PFSK-1 (cell line): ENCODE results near the gene KCNIP4.

Source experiments
- FOXP2 ChIP-seq: optimal IDR thresholded peaks from 2 replicates; pipeline ENCODE3; 2011; ENCODE audit warnings: borderline replicate concordance, control low read depth, inconsistent platforms; ENCODE audit not compliant: insufficient read depth; ENCODE audit errors: extremely low read length, extremely low read depth
- POLR2AphosphoS5 ChIP-seq: IDR thresholded peaks from 2 replicates; pipeline ENCODE4 v1.6.1; 2012; ENCODE audit warnings: low read depth, mild to moderate bottlenecking, control low read depth, low read length, moderate library complexity
- SIN3A ChIP-seq: IDR thresholded peaks from 2 replicates; pipeline ENCODE4 v1.6.1; 2012; ENCODE audit warnings: mild to moderate bottlenecking, low read length, moderate library complexity, borderline replicate concordance; ENCODE audit not compliant: insufficient read depth
- TAF1 ChIP-seq: IDR thresholded peaks from 2 replicates; pipeline ENCODE4 v1.6.1; 2012; ENCODE audit warnings: low read length, control low read depth, borderline replicate concordance; ENCODE audit not compliant: insufficient read depth
- TF ChIP-seq, protein P1 (sequence below), 2 experiments: IDR thresholded peaks; 2 replicates each; pipeline versions ENCODE4 v1.6.1 to v1.8.0; 2011 to 2012; ENCODE audit warnings: low read depth in 2 of 2, low read length in 2 of 2, control low read depth in 1 of 2, inconsistent platforms in 1 of 2, mild to moderate bottlenecking in 1 of 2, moderate library complexity in 1 of 2; ENCODE audit not compliant: insufficient read depth in 1 of 2

DNA sequence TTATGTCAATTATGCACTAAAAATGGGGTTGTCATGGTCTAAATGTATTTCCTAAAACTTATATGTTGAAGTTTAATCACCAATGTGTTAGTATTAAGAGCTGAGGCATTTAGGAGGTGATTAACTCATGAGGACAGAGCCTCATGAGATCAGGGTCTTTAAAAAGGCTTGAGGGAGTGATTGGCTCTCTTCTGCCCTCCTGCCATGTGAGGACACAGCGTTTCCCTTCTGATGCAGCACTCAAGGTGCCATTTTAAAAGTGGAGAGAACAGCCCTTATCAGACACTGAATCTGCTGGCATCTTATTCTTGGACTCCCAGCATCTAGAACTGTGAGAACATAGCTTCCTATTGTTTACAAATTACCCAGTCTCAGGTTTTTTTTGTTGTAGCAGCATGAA is 581.7 kb downstream of the KCNIP4 start:
- TF ChIP-seq, protein P1, sequence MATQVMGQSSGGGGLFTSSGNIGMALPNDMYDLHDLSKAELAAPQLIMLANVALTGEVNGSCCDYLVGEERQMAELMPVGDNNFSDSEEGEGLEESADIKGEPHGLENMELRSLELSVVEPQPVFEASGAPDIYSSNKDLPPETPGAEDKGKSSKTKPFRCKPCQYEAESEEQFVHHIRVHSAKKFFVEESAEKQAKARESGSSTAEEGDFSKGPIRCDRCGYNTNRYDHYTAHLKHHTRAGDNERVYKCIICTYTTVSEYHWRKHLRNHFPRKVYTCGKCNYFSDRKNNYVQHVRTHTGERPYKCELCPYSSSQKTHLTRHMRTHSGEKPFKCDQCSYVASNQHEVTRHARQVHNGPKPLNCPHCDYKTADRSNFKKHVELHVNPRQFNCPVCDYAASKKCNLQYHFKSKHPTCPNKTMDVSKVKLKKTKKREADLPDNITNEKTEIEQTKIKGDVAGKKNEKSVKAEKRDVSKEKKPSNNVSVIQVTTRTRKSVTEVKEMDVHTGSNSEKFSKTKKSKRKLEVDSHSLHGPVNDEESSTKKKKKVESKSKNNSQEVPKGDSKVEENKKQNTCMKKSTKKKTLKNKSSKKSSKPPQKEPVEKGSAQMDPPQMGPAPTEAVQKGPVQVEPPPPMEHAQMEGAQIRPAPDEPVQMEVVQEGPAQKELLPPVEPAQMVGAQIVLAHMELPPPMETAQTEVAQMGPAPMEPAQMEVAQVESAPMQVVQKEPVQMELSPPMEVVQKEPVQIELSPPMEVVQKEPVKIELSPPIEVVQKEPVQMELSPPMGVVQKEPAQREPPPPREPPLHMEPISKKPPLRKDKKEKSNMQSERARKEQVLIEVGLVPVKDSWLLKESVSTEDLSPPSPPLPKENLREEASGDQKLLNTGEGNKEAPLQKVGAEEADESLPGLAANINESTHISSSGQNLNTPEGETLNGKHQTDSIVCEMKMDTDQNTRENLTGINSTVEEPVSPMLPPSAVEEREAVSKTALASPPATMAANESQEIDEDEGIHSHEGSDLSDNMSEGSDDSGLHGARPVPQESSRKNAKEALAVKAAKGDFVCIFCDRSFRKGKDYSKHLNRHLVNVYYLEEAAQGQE (IDR thresholded peaks at IDR 0.05; ENCODE audit: insufficient read depth in 1 of 2, low read depth in 2 of 2, low read length in 2 of 2) = no peak
- TF ChIP-seq POLR2AphosphoS5 = no peak
- no peak for TF ChIP-seq TAF1
- TF ChIP-seq SIN3A = no peak
- no peak for TF ChIP-seq FOXP2
